Dendritic cell treated with granulocyte-macrophage colony-stimulating factor and Interleukin-4, amounts not matched to agents 40 ng/mL and 50 ng/mL, for 4 days (primary cell): Measurements from ENCODE around the gene SPIN2B.
"Not testable (repeated sequence)": the region's sequence is repeated elsewhere in the genome, so short reads cannot be mapped to it uniquely, and the experiment has no call there.

Source experiments
- H3K27ac Mint-ChIP-seq: one replicate; pipeline ENCODE4 v1.8.0; 2022; ENCODE audit warnings: mild to moderate bottlenecking, mixed read lengths
- H3K27me3 Mint-ChIP-seq: one replicate; pipeline ENCODE4 v1.8.0; 2022; ENCODE audit warnings: mild to moderate bottlenecking, mixed read lengths
- H3K36me3 Mint-ChIP-seq: one replicate; pipeline ENCODE4 v1.8.0; 2022; ENCODE audit warnings: low read depth, mixed read lengths
- H3K4me1 Mint-ChIP-seq: one replicate; pipeline ENCODE4 v1.8.0; 2022; ENCODE audit warnings: low read depth, mixed read lengths
- H3K4me3 Mint-ChIP-seq: one replicate; pipeline ENCODE4 v1.8.0; 2022; ENCODE audit warnings: mild to moderate bottlenecking, moderate library complexity, mixed read lengths
- H3K9me3 Mint-ChIP-seq: one replicate; pipeline ENCODE4 v1.8.0; 2022; ENCODE audit warnings: mixed read lengths
- intact Hi-C: fragments of 100-400 bp; cut with micrococcal nuclease; formaldehyde crosslinking; loops from one replicate; pipeline ENCODE4 v1.15.0; 2022

The SPIN2B gene

GRCh38 chrX:57120619-57121161, 658 bp downstream of the SPIN2B start:
- Mint-ChIP-seq H3K27ac (peak overlapping the region; percentile 92), H3K36me3 (peaks cover 15% of the 10 kb centered on the region), H3K4me3 (peak overlapping the region; percentile 95)
- H3K9me3 Mint-ChIP-seq, H3K27me3 Mint-ChIP-seq, intact Hi-C loops, H3K4me1 Mint-ChIP-seq: not testable (repeated sequence)

- H3K36me3 Mint-ChIP-seq = peaks cover 19% of the 10 kb centered on the region
- intact Hi-C loops = no loop called here
- no peaks in the 10 kb centered on the region for H3K9me3 Mint-ChIP-seq
- peaks cover 7% of the 10 kb centered on the region for H3K4me1 Mint-ChIP-seq
- no peaks in the 10 kb centered on the region for H3K27me3 Mint-ChIP-seq
- H3K27ac Mint-ChIP-seq = no peak overlapping the region
- no peak overlapping the region for H3K4me3 Mint-ChIP-seq
Measured at GRCh38 chrX:57119416-57119815, 1.9 kb downstream of the SPIN2B start.

- peaks cover 20% of the 10 kb centered on the region for H3K36me3 Mint-ChIP-seq
- intact Hi-C loops, H3K4me3 Mint-ChIP-seq, H3K4me1 Mint-ChIP-seq, H3K27me3 Mint-ChIP-seq, H3K27ac Mint-ChIP-seq, H3K9me3 Mint-ChIP-seq: not testable (repeated sequence)
Measured at GRCh38 chrX:57117566-57117965, 3.8 kb downstream of the SPIN2B start.

- H3K27me3 Mint-ChIP-seq = no peaks in the 10 kb centered on the region
- no peaks in the 10 kb centered on the region for H3K4me1 Mint-ChIP-seq
- intact Hi-C loops = no loop called here
- peaks cover 15% of the 10 kb centered on the region for H3K36me3 Mint-ChIP-seq
- H3K27ac Mint-ChIP-seq = no peak overlapping the region
- H3K4me3 Mint-ChIP-seq = no peak overlapping the region
- no peaks in the 10 kb centered on the region for H3K9me3 Mint-ChIP-seq
Measured at GRCh38 chrX:57104921-57105398, 16.4 kb downstream of the SPIN2B start.

- H3K4me3 Mint-ChIP-seq = no peak overlapping the region
- intact Hi-C loops = no loop called here
- H3K4me1 Mint-ChIP-seq = no peaks in the 10 kb centered on the region
- H3K27ac Mint-ChIP-seq = no peak overlapping the region
- H3K36me3 Mint-ChIP-seq = peaks cover 13% of the 10 kb centered on the region
- no peaks in the 10 kb centered on the region for H3K27me3 Mint-ChIP-seq
- H3K9me3 Mint-ChIP-seq = no peaks in the 10 kb centered on the region
Measured at GRCh38 chrX:57104406-57104805, 16.9 kb downstream of the SPIN2B start.

GRCh38 chrX:57103489-57103888, 17.9 kb downstream of the SPIN2B start:
- Mint-ChIP-seq H3K9me3 (peaks cover under 1% of the 10 kb centered on the region), H3K4me1 (no peaks in the 10 kb centered on the region), H3K27ac (no peak overlapping the region), H3K27me3 (no peaks in the 10 kb centered on the region), H3K36me3 (peaks cover 6% of the 10 kb centered on the region), H3K4me3 (no peak overlapping the region)
- intact Hi-C loops = no loop called here

- H3K36me3 Mint-ChIP-seq = peaks cover 11% of the 10 kb centered on the region
- H3K27me3 Mint-ChIP-seq, intact Hi-C loops, H3K9me3 Mint-ChIP-seq, H3K4me1 Mint-ChIP-seq, H3K4me3 Mint-ChIP-seq, H3K27ac Mint-ChIP-seq: not testable (repeated sequence)
Measured at GRCh38 chrX:57102918-57103317, 18.4 kb downstream of the SPIN2B start.

GRCh38 chrX:57083143-57083542, 38.2 kb downstream of the SPIN2B start:
- intact Hi-C loops = no loop called here
- H3K4me1 Mint-ChIP-seq = no peaks in the 10 kb centered on the region
- no peaks in the 10 kb centered on the region for H3K27me3 Mint-ChIP-seq
- no peak overlapping the region for H3K27ac Mint-ChIP-seq
- no peak overlapping the region for H3K4me3 Mint-ChIP-seq
- peaks cover 46% of the 10 kb centered on the region for H3K9me3 Mint-ChIP-seq
- H3K36me3 Mint-ChIP-seq = no peaks in the 10 kb centered on the region

- Mint-ChIP-seq H3K4me3 (no peak overlapping the region), H3K27me3 (peaks cover 4% of the 10 kb centered on the region), H3K27ac (no peak overlapping the region), H3K9me3 (peaks cover 14% of the 10 kb centered on the region), H3K36me3 (no peaks in the 10 kb centered on the region), H3K4me1 (no peaks in the 10 kb centered on the region)
- intact Hi-C loops = no loop called here
Measured at GRCh38 chrX:57074458-57074857, 46.9 kb downstream of the SPIN2B start.

GRCh38 chrX:57070185-57070984, 51.0 kb downstream of the SPIN2B start:
- no peak overlapping the region for H3K4me3 Mint-ChIP-seq
- H3K4me1 Mint-ChIP-seq = no peaks in the 10 kb centered on the region
- no peak overlapping the region for H3K27ac Mint-ChIP-seq
- H3K36me3 Mint-ChIP-seq = no peaks in the 10 kb centered on the region
- peaks cover 14% of the 10 kb centered on the region for H3K9me3 Mint-ChIP-seq
- peaks cover 4% of the 10 kb centered on the region for H3K27me3 Mint-ChIP-seq
- intact Hi-C loops = no loop called here
